H9 (cell line): ENCODE data around the gene SMARCC1. TPM values are rescaled to one million over a fixed set of nuclear protein-coding genes. Genes with fewer than 3 reads are reported as not detected.

ENCODE experiments used
- DNase-seq: peaks from one replicate; pipeline ENCODE4 v3.0.0-alpha.2; 2017
- H2AFZ ChIP-seq: one replicate; pipeline ENCODE4 v1.6.1; 2013; ENCODE audit warnings: mild to moderate bottlenecking, low read length, control low read depth, moderate library complexity
- H2AK5ac ChIP-seq: 2 replicates; pipeline ENCODE4 v1.6.1; 2013; ENCODE audit warnings: low read length, control low read depth, mixed read lengths; ENCODE audit not compliant: insufficient read length
- H2BK120ac ChIP-seq: one replicate; pipeline ENCODE4 v1.6.1; 2013; ENCODE audit warnings: low read depth, mild to moderate bottlenecking, low read length, control low read depth, inconsistent platforms; ENCODE audit not compliant: poor library complexity, severe bottlenecking
- H2BK12ac ChIP-seq: 2 replicates; pipeline ENCODE4 v1.6.1; 2013; ENCODE audit warnings: low read length, control low read depth, mixed read lengths, low read depth; ENCODE audit not compliant: insufficient read length
- H2BK15ac ChIP-seq: 2 replicates; pipeline ENCODE4 v1.6.1; 2013; ENCODE audit warnings: low read depth, low read length, control low read depth
- H2BK20ac ChIP-seq: one replicate; pipeline ENCODE4 v1.6.1; 2013; ENCODE audit warnings: low read depth, mild to moderate bottlenecking, low read length, control low read depth, inconsistent platforms; ENCODE audit not compliant: poor library complexity, severe bottlenecking
- H2BK5ac ChIP-seq: 2 replicates; pipeline ENCODE4 v1.6.1; 2013; ENCODE audit warnings: low read length, control low read depth, mixed read lengths; ENCODE audit not compliant: insufficient read length
- H3K14ac ChIP-seq: 2 replicates; pipeline ENCODE4 v1.6.1; 2013; ENCODE audit warnings: low read length, control low read depth; ENCODE audit not compliant: insufficient read depth
- H3K18ac ChIP-seq: 2 replicates; pipeline ENCODE4 v1.6.1; 2013; ENCODE audit warnings: low read depth, mild to moderate bottlenecking, mixed read lengths, low read length, control low read depth; ENCODE audit not compliant: insufficient read length
- H3K23ac ChIP-seq: 2 replicates; pipeline ENCODE4 v1.6.1; 2013; ENCODE audit warnings: low read length, control low read depth, mixed read lengths, low read depth; ENCODE audit not compliant: insufficient read length
- H3K23me2 ChIP-seq: 2 replicates; pipeline ENCODE4 v1.6.1; 2013; ENCODE audit warnings: low read depth, mild to moderate bottlenecking, mixed read lengths, low read length, control low read depth; ENCODE audit not compliant: insufficient read length, poor library complexity, severe bottlenecking
- H3K27ac ChIP-seq: 2 replicates; pipeline ENCODE4 v1.5.1; 2013; ENCODE audit warnings: low read length, control low read depth, mixed read lengths, low read depth; ENCODE audit not compliant: insufficient read length
- H3K27me3 ChIP-seq: 2 replicates; pipeline ENCODE4 v1.6.1; 2013; ENCODE audit warnings: low read length, control low read depth, inconsistent platforms; ENCODE audit not compliant: insufficient read depth
- H3K4ac ChIP-seq: 2 replicates; pipeline ENCODE4 v1.6.1; 2013; ENCODE audit warnings: low read depth, mild to moderate bottlenecking, control low read depth, inconsistent platforms, low read length, moderate library complexity
- H3K4me1 ChIP-seq: 2 replicates; pipeline ENCODE4 v1.6.1; 2013; ENCODE audit warnings: low read length, control low read depth, inconsistent platforms; ENCODE audit not compliant: insufficient read depth
- H3K4me2 ChIP-seq: 2 replicates; pipeline ENCODE4 v1.6.1; 2013; ENCODE audit warnings: low read length, control low read depth, mixed read lengths; ENCODE audit not compliant: insufficient read length, insufficient read depth
- H3K56ac ChIP-seq: 2 replicates; pipeline ENCODE4 v1.6.1; 2013; ENCODE audit warnings: low read depth, mild to moderate bottlenecking, mixed read lengths, low read length, control low read depth; ENCODE audit not compliant: insufficient read length
- H3K79me1 ChIP-seq: 2 replicates; pipeline ENCODE4 v1.6.1; 2013; ENCODE audit warnings: low read depth, mild to moderate bottlenecking, moderate library complexity, low read length, control low read depth, inconsistent platforms; ENCODE audit not compliant: insufficient read depth, poor library complexity, severe bottlenecking
- H3K79me2 ChIP-seq: 2 replicates; pipeline ENCODE4 v1.6.1; 2013; ENCODE audit warnings: low read length, control low read depth, inconsistent platforms; ENCODE audit not compliant: insufficient read depth
- H3K9ac ChIP-seq: 2 replicates; pipeline ENCODE4 v1.6.1; 2013; ENCODE audit warnings: low read length, control low read depth, mixed read lengths; ENCODE audit not compliant: insufficient read length; ENCODE audit errors: extremely low read depth
- H3K9me3 ChIP-seq: one replicate; pipeline ENCODE4 v1.6.1; 2013; ENCODE audit warnings: low read depth, low read length, inconsistent platforms; ENCODE audit not compliant: control insufficient read depth
- H3T11ph ChIP-seq: one replicate; pipeline ENCODE4 v1.6.1; 2013; ENCODE audit warnings: mild to moderate bottlenecking, low read length, control low read depth, inconsistent platforms
- H4K20me1 ChIP-seq: one replicate; pipeline ENCODE4 v1.6.1; 2013; ENCODE audit not compliant: control insufficient read depth, insufficient read length, insufficient read depth
- H4K5ac ChIP-seq: 2 replicates; pipeline ENCODE4 v1.6.1; 2013; ENCODE audit warnings: low read depth, mild to moderate bottlenecking, mixed read lengths, low read length, control low read depth; ENCODE audit not compliant: insufficient read length
- H4K8ac ChIP-seq: replicated peaks from 2 replicates; pipeline ENCODE4 v1.6.1; 2013; ENCODE audit warnings: low read length, control low read depth, mixed read lengths, low read depth; ENCODE audit not compliant: insufficient read length
- H4K91ac ChIP-seq: 2 replicates; pipeline ENCODE4 v1.6.1; 2013; ENCODE audit warnings: low read depth, mild to moderate bottlenecking, moderate library complexity, mixed read lengths, low read length, control low read depth; ENCODE audit not compliant: insufficient read length
- H3K27ac Mint-ChIP-seq, 3 experiments: 2 replicates in 2 of 3; 3 replicates in 1 of 3; pipeline ENCODE4 v1.8.0; 2020 to 2021; ENCODE audit warnings: mixed read lengths in 3 of 3, mild to moderate bottlenecking in 1 of 3, moderate library complexity in 1 of 3
- H3K27me3 Mint-ChIP-seq: 2 replicates; pipeline ENCODE4 v1.8.0; 2021; ENCODE audit warnings: low read depth, mild to moderate bottlenecking, moderate library complexity, mixed read lengths
- H3K36me3 Mint-ChIP-seq, 3 experiments: 2 replicates in 2 of 3; 3 replicates in 1 of 3; pipeline ENCODE4 v1.8.0; 2020 to 2021; ENCODE audit warnings: low read depth in 3 of 3, mixed read lengths in 3 of 3; ENCODE audit not compliant: insufficient read depth in 1 of 3
- H3K4me1 Mint-ChIP-seq, 2 experiments: 2 replicates each; pipeline ENCODE4 v1.8.0; 2020; ENCODE audit warnings: mixed read lengths in 2 of 2
- H3K4me3 Mint-ChIP-seq, 2 experiments: 2 replicates in 1 of 2; 3 replicates in 1 of 2; pipeline ENCODE4 v1.8.0; 2020 to 2021; ENCODE audit warnings: mild to moderate bottlenecking in 2 of 2, mixed read lengths in 2 of 2, moderate library complexity in 1 of 2
- H3K9me3 Mint-ChIP-seq, 2 experiments: 2 replicates in 1 of 2; 3 replicates in 1 of 2; pipeline ENCODE4 v1.8.0; 2020; ENCODE audit warnings: mild to moderate bottlenecking in 2 of 2, mixed read lengths in 2 of 2, moderate library complexity in 1 of 2
- WGBS: extraction: QIAGEN DNeasy Blood & Tissue Kit; methylation state at CpG from one replicate; pipeline ENCODE4 v1.1.7; 2013; ENCODE audit warnings: missing lambda C conversion rate, low lambda C conversion rate, mixed read lengths; ENCODE audit not compliant: insufficient read length; ENCODE audit errors: extremely low coverage; 5-methylcytosine and 5-hydroxymethylcytosine counted together
- total RNA-seq: library from RNA; stranded (reverse); gene quantifications from 2 replicates; pipeline ENCODE4 v1.2.1, GENCODE V29; 2021
- TF ChIP-seq, protein P1 (sequence below): fragments of 200-600 bp; sonication (generic); conservative IDR thresholded peaks from 3 replicates; pipeline ENCODE4 v1.8.0; 2021; ENCODE audit warnings: antibody characterized with exemption, mild to moderate bottlenecking

SMARCC1 gene
- total RNA-seq, 1 experiment from 2014 or later = 274 TPM

- H3K4me3 Mint-ChIP-seq = no peak overlapping the region
- no peak overlapping the region for H3K27ac ChIP-seq
Measured at GRCh38 chr3:47614788-47615187, 166.9 kb downstream of the SMARCC1 start.

More at GRCh38 chr3:47614788-47615187, 166.9 kb downstream of the SMARCC1 start:
- H3K23me2 ChIP-seq = no peaks in the 10 kb centered on the region
- H4K8ac ChIP-seq = no peak overlapping the region
- H3K56ac ChIP-seq = no peak overlapping the region
- H3K4me2 ChIP-seq = no peak overlapping the region
- no peaks in the 10 kb centered on the region for H3K27me3 Mint-ChIP-seq
- TF ChIP-seq, protein P1, sequence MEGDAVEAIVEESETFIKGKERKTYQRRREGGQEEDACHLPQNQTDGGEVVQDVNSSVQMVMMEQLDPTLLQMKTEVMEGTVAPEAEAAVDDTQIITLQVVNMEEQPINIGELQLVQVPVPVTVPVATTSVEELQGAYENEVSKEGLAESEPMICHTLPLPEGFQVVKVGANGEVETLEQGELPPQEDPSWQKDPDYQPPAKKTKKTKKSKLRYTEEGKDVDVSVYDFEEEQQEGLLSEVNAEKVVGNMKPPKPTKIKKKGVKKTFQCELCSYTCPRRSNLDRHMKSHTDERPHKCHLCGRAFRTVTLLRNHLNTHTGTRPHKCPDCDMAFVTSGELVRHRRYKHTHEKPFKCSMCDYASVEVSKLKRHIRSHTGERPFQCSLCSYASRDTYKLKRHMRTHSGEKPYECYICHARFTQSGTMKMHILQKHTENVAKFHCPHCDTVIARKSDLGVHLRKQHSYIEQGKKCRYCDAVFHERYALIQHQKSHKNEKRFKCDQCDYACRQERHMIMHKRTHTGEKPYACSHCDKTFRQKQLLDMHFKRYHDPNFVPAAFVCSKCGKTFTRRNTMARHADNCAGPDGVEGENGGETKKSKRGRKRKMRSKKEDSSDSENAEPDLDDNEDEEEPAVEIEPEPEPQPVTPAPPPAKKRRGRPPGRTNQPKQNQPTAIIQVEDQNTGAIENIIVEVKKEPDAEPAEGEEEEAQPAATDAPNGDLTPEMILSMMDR = no peak
- H2AK5ac ChIP-seq = no peak overlapping the region
- no peak overlapping the region for H4K5ac ChIP-seq
- H3K14ac ChIP-seq = no peak overlapping the region
- H2BK5ac ChIP-seq = no peak overlapping the region
- H2BK15ac ChIP-seq = no peak overlapping the region
- H3T11ph ChIP-seq = no peak overlapping the region
- no peak overlapping the region for H2BK20ac ChIP-seq
- no peak for DNase-seq
- no peak overlapping the region for H3K27ac Mint-ChIP-seq
- H3K79me2 ChIP-seq = no peaks in the 10 kb centered on the region
- H3K23ac ChIP-seq = no peak overlapping the region
- H3K4ac ChIP-seq = no peak overlapping the region
- no peak overlapping the region for H3K9ac ChIP-seq
- WGBS = no CpG with 5 or more reads among the region's 2 CpGs
- H4K20me1 ChIP-seq = no peaks in the 10 kb centered on the region
- H2BK12ac ChIP-seq = no peak overlapping the region
- no peak overlapping the region for H4K91ac ChIP-seq
- H3K4me1 Mint-ChIP-seq = 0 out of 4 replicates have a peak, but pooled peaks cover 0 to 3% of the 10 kb centered on the region in 2 experiments
- peaks cover 36 to 57% (median 56%) of the 10 kb centered on the region in 3 experiments for H3K36me3 Mint-ChIP-seq
- H3K9me3 ChIP-seq = no peaks in the 10 kb centered on the region
- no peaks in the 10 kb centered on the region for H3K27me3 ChIP-seq
- no peak overlapping the region for H2AFZ ChIP-seq
- no peak overlapping the region for H2BK120ac ChIP-seq
- peaks cover 3% of the 10 kb centered on the region for H3K79me1 ChIP-seq
- H3K18ac ChIP-seq = no peak overlapping the region
- H3K9me3 Mint-ChIP-seq = no peaks in the 10 kb centered on the region
- H3K4me1 ChIP-seq = no peaks in the 10 kb centered on the region
